DND-41 (cell line): Measurements from ENCODE around the gene PACS1.

ENCODE experiments used
- ATAC-seq: fragments of 200-7000 bp; cut with Tn5 transposase; 3 replicates; pipeline ENCODE4 v1.9.1; 2021; ENCODE audit warnings: low read depth; ENCODE audit not compliant: insufficient read depth
- DNase-seq: peaks from one replicate; pipeline ENCODE4 v3.0.0-alpha.2; 2020
- H2AFZ ChIP-seq: 2 replicates; pipeline ENCODE4 v1.6.0; 2012; ENCODE audit warnings: low read depth, low read length
- H3K27ac ChIP-seq: 2 replicates; pipeline ENCODE4 v1.5.1; 2012; ENCODE audit warnings: low read length, inconsistent platforms
- H3K27me3 ChIP-seq: fragments of 200-600 bp; sonication (generic); 2 replicates; pipeline ENCODE4 v1.6.0; 2012; ENCODE audit warnings: low read length, mild to moderate bottlenecking, inconsistent platforms; ENCODE audit not compliant: insufficient read depth, poor library complexity
- H3K36me3 ChIP-seq: 2 replicates; pipeline ENCODE4 v1.5.1; 2012; ENCODE audit warnings: low read length, inconsistent platforms; ENCODE audit not compliant: insufficient read depth
- H3K4me1 ChIP-seq: 2 replicates; pipeline ENCODE4 v1.5.1; 2012; ENCODE audit warnings: mild to moderate bottlenecking, low read length; ENCODE audit not compliant: insufficient read depth
- H3K4me2 ChIP-seq: 2 replicates; pipeline ENCODE4 v1.6.0; 2012; ENCODE audit warnings: mild to moderate bottlenecking, moderate library complexity, low read length, inconsistent platforms; ENCODE audit not compliant: insufficient read depth
- H3K4me3 ChIP-seq, 2 experiments: fragments of 200-600 bp in 1 of 2; shearing (Covaris generic) in 1 of 2; 2 replicates each; pipeline ENCODE4 v1.5.1; 2012 to 2016; ENCODE audit warnings: inconsistent platforms in 2 of 2, low read length in 2 of 2, mild to moderate bottlenecking in 2 of 2, low read depth in 1 of 2, moderate library complexity in 1 of 2
- H3K79me2 ChIP-seq: 2 replicates; pipeline ENCODE4 v1.6.0; 2012; ENCODE audit warnings: low read length, inconsistent platforms; ENCODE audit not compliant: insufficient read depth
- H3K9ac ChIP-seq: 2 replicates; pipeline ENCODE4 v1.6.0; 2012; ENCODE audit warnings: low read depth, mild to moderate bottlenecking, inconsistent platforms, low read length, moderate library complexity
- H3K9me3 ChIP-seq: 2 replicates; pipeline ENCODE4 v1.5.1; 2012; ENCODE audit warnings: low read length, moderate library complexity, mild to moderate bottlenecking, inconsistent platforms; ENCODE audit not compliant: insufficient read depth, severe bottlenecking
- H4K20me1 ChIP-seq: 2 replicates; pipeline ENCODE4 v1.6.0; 2012; ENCODE audit warnings: low read length; ENCODE audit not compliant: insufficient read depth
- CTCF ChIP-seq: IDR thresholded peaks from 2 replicates; pipeline ENCODE4 v1.5.1; 2012; ENCODE audit warnings: borderline replicate concordance, low read length, moderate library complexity, mild to moderate bottlenecking; ENCODE audit not compliant: poor library complexity, severe bottlenecking; ENCODE audit errors: extremely low read depth
- EZH2 ChIP-seq: IDR thresholded peaks from 3 replicates; pipeline ENCODE4 v1.6.1; 2012; ENCODE audit warnings: borderline replicate concordance, low read depth, mild to moderate bottlenecking, moderate library complexity, low read length, inconsistent platforms; ENCODE audit not compliant: severe bottlenecking

The PACS1 gene

GRCh38 chr11:66119348-66120133, 49.5 kb downstream of the PACS1 start:
- DNase-seq, result no peak
- no peaks in the 10 kb centered on the region for H3K79me2 ChIP-seq

GRCh38 chr11:66121466-66121865, 51.4 kb downstream of the PACS1 start:
- Histone ChIP-seq H3K9ac (no peak overlapping the region), H3K4me1 (peaks cover 3% of the 10 kb centered on the region), H4K20me1 (peaks cover 2% of the 10 kb centered on the region; the same call in 1 of the 2 replicates), H3K4me2 (no peak overlapping the region), H3K4me3 (no peak overlapping the region), H3K27me3 (no peaks in the 10 kb centered on the region), H3K27ac (no peak overlapping the region), H3K79me2 (no peaks in the 10 kb centered on the region), H3K9me3 (no peaks in the 10 kb centered on the region), H3K36me3 (no peaks in the 10 kb centered on the region), H2AFZ (no peak overlapping the region)
- ATAC-seq, result no peak
- no peak for DNase-seq
- TF ChIP-seq EZH2 (no peak), CTCF (no peak)

More at GRCh38 chr11:66119348-66120133, 49.5 kb downstream of the PACS1 start:
- no peak overlapping the region for H3K4me3 ChIP-seq
- ATAC-seq, result no peak
- no peak overlapping the region for H3K27ac ChIP-seq
- no peaks in the 10 kb centered on the region for H3K9me3 ChIP-seq
- no peaks in the 10 kb centered on the region for H3K27me3 ChIP-seq
- no peak overlapping the region for H2AFZ ChIP-seq
- no peaks in the 10 kb centered on the region for H3K36me3 ChIP-seq
- no peak overlapping the region for H3K9ac ChIP-seq
- peaks cover 7% of the 10 kb centered on the region for H3K4me1 ChIP-seq
- no peak for TF ChIP-seq CTCF
- no peak for TF ChIP-seq EZH2
- H4K20me1 ChIP-seq, result peaks cover 2% of the 10 kb centered on the region; the same call in 1 of the 2 replicates
- no peak overlapping the region for H3K4me2 ChIP-seq

GRCh38 chr11:66123902-66124301, 53.8 kb downstream of the PACS1 start:
- no peak for TF ChIP-seq CTCF
- Histone ChIP-seq H4K20me1 (0 out of 2 replicates have a peak, but pooled peaks cover under 1% of the 10 kb centered on the region), H3K27ac (no peak overlapping the region), H3K79me2 (no peaks in the 10 kb centered on the region), H3K4me3 (no peak overlapping the region), H3K27me3 (no peaks in the 10 kb centered on the region), H2AFZ (no peak overlapping the region), H3K4me1 (no peaks in the 10 kb centered on the region), H3K36me3 (no peaks in the 10 kb centered on the region), H3K4me2 (no peak overlapping the region), H3K9ac (no peak overlapping the region), H3K9me3 (no peaks in the 10 kb centered on the region)
- no peak for DNase-seq
- no peak for ATAC-seq

GRCh38 chr11:66124564-66124963, 54.5 kb downstream of the PACS1 start:
- no peaks in the 10 kb centered on the region for H3K9me3 ChIP-seq
- no peaks in the 10 kb centered on the region for H3K36me3 ChIP-seq
- H3K4me1 ChIP-seq, result no peaks in the 10 kb centered on the region
- no peak for TF ChIP-seq EZH2
- TF ChIP-seq CTCF, result no peak
- H3K79me2 ChIP-seq, result no peaks in the 10 kb centered on the region
- H3K27ac ChIP-seq, result no peak overlapping the region
- peaks cover 2% of the 10 kb centered on the region; the same call in 1 of the 2 replicates for H4K20me1 ChIP-seq
- no peak for ATAC-seq
- no peak overlapping the region for H2AFZ ChIP-seq
- H3K4me3 ChIP-seq, result no peak overlapping the region
- no peaks in the 10 kb centered on the region for H3K27me3 ChIP-seq
- no peak for DNase-seq
- no peak overlapping the region for H3K9ac ChIP-seq
- no peak overlapping the region for H3K4me2 ChIP-seq
